Neutrophil (primary cell): Measurements from ENCODE around the gene TP53I11.

ENCODE experiments used
- H3K27ac ChIP-seq: fragments of 200-600 bp; sonication (generic); 2 replicates; pipeline ENCODE4 v1.5.1; 2016; ENCODE audit warnings: mild to moderate bottlenecking, moderate library complexity
- H3K27me3 ChIP-seq: fragments of 200-600 bp; sonication (generic); 2 replicates; pipeline ENCODE4 v1.6.0; 2016; ENCODE audit warnings: mild to moderate bottlenecking
- H3K36me3 ChIP-seq: fragments of 200-600 bp; sonication (generic); 2 replicates; pipeline ENCODE4 v1.5.1; 2017
- H3K4me1 ChIP-seq, 2 experiments: fragments of 200-600 bp in 1 of 2; sonication (generic) in 1 of 2; 1 replicate in 1 of 2; 2 replicates in 1 of 2; pipeline versions ENCODE4 v1.5.1 to v1.6.1; 2013 to 2016; ENCODE audit warnings: low read depth in 1 of 2, low read length in 1 of 2, mild to moderate bottlenecking in 1 of 2, moderate library complexity in 1 of 2; ENCODE audit not compliant: control insufficient read depth in 1 of 2, insufficient read depth in 1 of 2
- H3K4me3 ChIP-seq, 2 experiments: fragments of 200-600 bp in 1 of 2; sonication (generic) in 1 of 2; 1 replicate in 1 of 2; 2 replicates in 1 of 2; pipeline ENCODE4 v1.5.1; 2013 to 2016; ENCODE audit warnings: low read depth in 1 of 2, low read length in 1 of 2, mild to moderate bottlenecking in 1 of 2, moderate library complexity in 1 of 2
- H3K9me3 ChIP-seq: fragments of 200-600 bp; sonication (generic); 2 replicates; pipeline ENCODE4 v1.5.1; 2016
- CTCF ChIP-seq: fragments of 200-600 bp; sonication (generic); IDR thresholded peaks from 2 replicates; pipeline ENCODE4 v1.5.1; 2016; ENCODE audit warnings: antibody characterized with exemption

The TP53I11 gene

GRCh38 chr11:44923806-44924205 lies 26.9 kb downstream of the TP53I11 start:
- Histone ChIP-seq H3K36me3 (no peaks in the 10 kb centered on the region), H3K27me3 (no peaks in the 10 kb centered on the region), H3K4me1 (peaks cover 12 to 13% of the 10 kb centered on the region in 2 experiments), H3K4me3 (no peak overlapping the region), H3K9me3 (no peaks in the 10 kb centered on the region), H3K27ac (no peak overlapping the region)
- TF ChIP-seq CTCF: no peak

DNA sequence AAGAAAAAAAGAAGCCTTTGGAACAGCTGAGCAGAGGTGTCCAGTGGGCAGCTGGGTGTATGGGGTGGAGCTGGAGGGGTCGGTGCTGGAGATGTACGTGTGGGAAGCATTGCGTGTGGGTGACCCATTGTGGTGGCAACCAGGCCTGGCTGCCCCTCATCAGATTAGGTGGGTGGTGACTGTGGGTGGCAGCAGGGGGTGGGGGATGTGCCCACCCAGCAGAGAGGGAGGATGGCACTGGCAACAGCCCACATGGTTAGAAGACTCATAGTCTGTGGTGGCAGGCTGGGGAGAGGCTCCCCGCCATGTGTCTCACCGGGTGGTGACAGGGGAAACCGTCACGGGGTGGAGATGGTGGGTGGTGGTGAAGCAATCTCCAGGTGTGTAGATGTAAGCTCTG lies 27.6 kb downstream of the TP53I11 start:
- no peaks in the 10 kb centered on the region for H3K36me3 ChIP-seq
- peaks cover 10 to 12% of the 10 kb centered on the region in 2 experiments for H3K4me1 ChIP-seq
- H3K27ac ChIP-seq: no peak overlapping the region
- H3K9me3 ChIP-seq: no peaks in the 10 kb centered on the region
- H3K4me3 ChIP-seq: no peak overlapping the region
- TF ChIP-seq CTCF: no peak
- H3K27me3 ChIP-seq: no peaks in the 10 kb centered on the region

DNA sequence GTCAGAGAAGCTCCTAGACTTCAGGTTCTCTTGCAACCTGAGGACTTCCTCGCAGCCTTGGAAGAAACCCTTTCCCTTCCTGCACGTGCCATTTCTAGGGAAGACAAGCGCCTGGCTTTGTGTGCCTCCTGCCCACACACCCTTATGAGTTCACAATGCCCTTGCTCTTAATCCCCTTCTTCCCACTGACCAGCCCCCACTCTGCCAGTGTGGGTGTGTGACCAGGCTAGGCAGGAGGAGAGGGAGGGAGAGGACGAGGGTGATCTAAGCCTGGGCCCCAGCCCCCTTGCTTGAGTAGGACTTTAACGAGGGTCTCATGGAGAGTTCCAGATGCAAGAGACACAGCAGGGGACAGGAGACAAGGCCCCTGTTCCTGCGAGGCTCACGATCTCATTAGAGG lies 30.2 kb downstream of the TP53I11 start:
- peaks cover 24% of the 10 kb centered on the region for H3K27me3 ChIP-seq

DNA sequence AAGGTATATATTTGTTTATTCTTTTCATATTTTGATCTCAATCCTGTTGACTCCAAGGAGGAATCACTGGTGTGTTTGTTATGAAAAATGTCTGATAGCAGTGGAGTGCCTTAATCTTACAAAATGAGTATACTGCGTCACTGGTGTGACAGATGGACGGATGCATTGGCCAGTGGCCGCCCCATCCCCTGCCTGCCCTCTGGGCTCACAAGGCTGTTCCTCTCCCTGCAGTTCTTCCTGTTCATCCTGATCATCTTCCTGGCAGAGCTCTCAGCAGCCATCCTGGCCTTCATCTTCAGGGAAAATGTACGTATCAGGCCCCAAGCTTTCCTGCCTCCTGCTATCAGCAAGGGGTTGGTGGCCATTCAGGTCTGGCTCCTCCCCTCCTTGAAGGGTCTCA lies 32.9 kb downstream of the TP53I11 start:
- H3K27ac ChIP-seq: no peak overlapping the region
- TF ChIP-seq CTCF: no peak
- H3K36me3 ChIP-seq: no peaks in the 10 kb centered on the region
- peaks cover 24% of the 10 kb centered on the region for H3K27me3 ChIP-seq
- H3K9me3 ChIP-seq: no peaks in the 10 kb centered on the region
- peaks cover 5 to 8% of the 10 kb centered on the region in 2 experiments for H3K4me1 ChIP-seq
- no peak overlapping the region for H3K4me3 ChIP-seq

More for the DNA sequence above, 30.2 kb downstream of the TP53I11 start:
- H3K27ac ChIP-seq: no peak overlapping the region
- peaks cover 5 to 8% of the 10 kb centered on the region in 2 experiments for H3K4me1 ChIP-seq
- no peak overlapping the region for H3K4me3 ChIP-seq
- H3K36me3 ChIP-seq: no peaks in the 10 kb centered on the region
- no peak for TF ChIP-seq CTCF
- H3K9me3 ChIP-seq: no peaks in the 10 kb centered on the region

- Histone ChIP-seq H3K9me3 (no peaks in the 10 kb centered on the region), H3K27ac (no peak overlapping the region), H3K4me3 (no peak overlapping the region), H3K4me1 (peaks cover 5 to 8% of the 10 kb centered on the region in 2 experiments), H3K36me3 (no peaks in the 10 kb centered on the region), H3K27me3 (peaks cover 24% of the 10 kb centered on the region)
- TF ChIP-seq CTCF: no peak
These were observed 33.8 kb downstream of the TP53I11 start for GRCh38 chr11:44916801-44917385.
